HEK293 (cell line): ENCODE data around the gene OR2S2.

Experiments used
- CTCF ChIA-PET: fragments of 350-600 bp; formaldehyde crosslinking; extraction: SDS; loops from one replicate; lab custom pipeline; 2021; ENCODE audit warnings: antibody characterized with exemption; lab: Yijun Ruan, JAX
- POLR2A ChIA-PET: fragments of 300-600 bp; formaldehyde crosslinking; extraction: SDS; loops from one replicate; lab custom pipeline; 2020; ENCODE audit warnings: antibody characterized with exemption, inconsistent platforms; lab: Yijun Ruan, JAX
- H3K27ac ChIP-seq: fragments of 200-500 bp; sonication (Bioruptor generic); 2 replicates; pipeline ENCODE4 v1.5.1; 2014; ENCODE audit warnings: low read depth, low read length, control low read depth, inconsistent platforms; ENCODE audit errors: extremely low read depth
- H3K36me3 ChIP-seq, 2 experiments: fragments of 200-500 bp in 1 of 2; sonication (Bioruptor generic) in 1 of 2; 1 replicate in 1 of 2; 2 replicates in 1 of 2; pipeline ENCODE4 v1.5.1; 2014 to 2017; ENCODE audit warnings: inconsistent platforms in 2 of 2, low read length in 2 of 2; ENCODE audit not compliant: control insufficient read depth in 2 of 2, insufficient read depth in 1 of 2
- H3K4me1 ChIP-seq: fragments of 200-500 bp; sonication (Bioruptor generic); 2 replicates; pipeline ENCODE4 v1.5.1; 2014; ENCODE audit warnings: mild to moderate bottlenecking, low read length, inconsistent platforms; ENCODE audit not compliant: control insufficient read depth, insufficient read depth
- H3K4me3 ChIP-seq: 2 replicates; pipeline ENCODE4 v1.5.1; 2011; ENCODE audit warnings: low read depth, mild to moderate bottlenecking, control low read depth, low read length, moderate library complexity
- H3K9me3 ChIP-seq: fragments of 200-500 bp; sonication (Bioruptor generic); 2 replicates; pipeline ENCODE4 v1.5.1; 2014; ENCODE audit warnings: low read depth, low read length, inconsistent platforms; ENCODE audit not compliant: control insufficient read depth, insufficient read depth
- EGR2 ChIP-seq: fragments of 450-650 bp; formaldehyde crosslinking; IDR thresholded peaks from 2 replicates; pipeline ENCODE4 v1.5.1; 2016; ENCODE audit warnings: low read depth, missing biosample characterization, missing genetic modification characterization
- FEZF1 ChIP-seq: fragments of 450-650 bp; formaldehyde crosslinking; IDR thresholded peaks from 2 replicates; pipeline ENCODE4 v1.5.1; 2016; ENCODE audit warnings: missing biosample characterization, missing genetic modification characterization
- HOXC10 ChIP-seq: sonication (generic); formaldehyde crosslinking; IDR thresholded peaks from 2 replicates; pipeline ENCODE4 v1.8.1; 2023; ENCODE audit warnings: mild to moderate bottlenecking, missing genetic modification reagents
- KLF1 ChIP-seq: fragments of 450-650 bp; formaldehyde crosslinking; IDR thresholded peaks from 2 replicates; pipeline ENCODE4 v1.5.1; 2016; ENCODE audit warnings: missing biosample characterization, missing genetic modification characterization
- MZF1 ChIP-seq: fragments of 450-650 bp; formaldehyde crosslinking; IDR thresholded peaks from 2 replicates; pipeline ENCODE4 v1.5.1; 2017; ENCODE audit warnings: missing biosample characterization, missing genetic modification characterization, borderline replicate concordance
- PATZ1 ChIP-seq: fragments of 450-650 bp; formaldehyde crosslinking; IDR thresholded peaks from 2 replicates; pipeline ENCODE4 v1.5.1; 2016; ENCODE audit warnings: missing biosample characterization, missing genetic modification characterization
- REPIN1 ChIP-seq: fragments of 450-650 bp; formaldehyde crosslinking; IDR thresholded peaks from 2 replicates; pipeline ENCODE4 v1.5.1; 2017; ENCODE audit warnings: missing biosample characterization, missing genetic modification characterization, low read depth
- SP2 ChIP-seq: fragments of 450-650 bp; formaldehyde crosslinking; IDR thresholded peaks from 2 replicates; pipeline ENCODE4 v1.5.1; 2016; ENCODE audit warnings: missing biosample characterization, missing genetic modification characterization
- WT1 ChIP-seq: fragments of 450-650 bp; formaldehyde crosslinking; IDR thresholded peaks from 2 replicates; pipeline ENCODE4 v1.5.1; 2016; ENCODE audit warnings: missing biosample characterization, missing genetic modification characterization
- ZBTB17 ChIP-seq: fragments of 450-650 bp; formaldehyde crosslinking; IDR thresholded peaks from 2 replicates; pipeline ENCODE4 v1.5.1; 2016; ENCODE audit warnings: missing biosample characterization, missing genetic modification characterization
- ZBTB26 ChIP-seq: fragments of 450-650 bp; formaldehyde crosslinking; optimal IDR thresholded peaks from 2 replicates; pipeline ENCODE3; 2016; ENCODE audit warnings: missing biosample characterization, mild to moderate bottlenecking, missing genetic modification characterization
- ZBTB44 ChIP-seq: fragments of 450-650 bp; IDR thresholded peaks from 2 replicates; pipeline ENCODE4 v1.5.1; 2018; ENCODE audit warnings: missing biosample characterization, mild to moderate bottlenecking, missing genetic modification characterization
- ZBTB48 ChIP-seq: fragments of 450-650 bp; formaldehyde crosslinking; IDR thresholded peaks from 2 replicates; pipeline ENCODE4 v1.5.1; 2016; ENCODE audit warnings: missing biosample characterization, missing genetic modification characterization
- ZFHX2 ChIP-seq: fragments of 450-650 bp; formaldehyde crosslinking; conservative IDR thresholded peaks from 2 replicates; pipeline ENCODE4 v1.5.1; 2016; ENCODE audit warnings: missing biosample characterization, missing genetic modification characterization
- ZNF133 ChIP-seq: fragments of 450-650 bp; formaldehyde crosslinking; IDR thresholded peaks from 2 replicates; pipeline ENCODE4 v1.5.1; 2016; ENCODE audit warnings: missing biosample characterization, missing genetic modification characterization
- ZNF140 ChIP-seq: fragments of 450-650 bp; formaldehyde crosslinking; IDR thresholded peaks from 2 replicates; pipeline ENCODE4 v1.5.1; 2016; ENCODE audit warnings: missing biosample characterization, missing genetic modification characterization
- ZNF174 ChIP-seq: fragments of 450-650 bp; formaldehyde crosslinking; IDR thresholded peaks from 2 replicates; pipeline ENCODE4 v1.5.0; 2017; ENCODE audit warnings: missing biosample characterization, mild to moderate bottlenecking, missing genetic modification characterization
- ZNF416 ChIP-seq: fragments of 450-650 bp; formaldehyde crosslinking; IDR thresholded peaks from 2 replicates; pipeline ENCODE4 v1.5.1; 2016; ENCODE audit warnings: missing biosample characterization, missing genetic modification characterization
- ZNF423 ChIP-seq: fragments of 450-650 bp; formaldehyde crosslinking; IDR thresholded peaks from 2 replicates; pipeline ENCODE4 v1.5.1; 2016; ENCODE audit warnings: missing biosample characterization, missing genetic modification characterization
- ZNF488 ChIP-seq: fragments of 450-650 bp; formaldehyde crosslinking; IDR thresholded peaks from 2 replicates; pipeline ENCODE4 v1.5.1; 2016; ENCODE audit warnings: missing biosample characterization, missing genetic modification characterization
- ZNF692 ChIP-seq: fragments of 450-650 bp; formaldehyde crosslinking; IDR thresholded peaks from 2 replicates; pipeline ENCODE4 v1.5.1; 2016; ENCODE audit warnings: missing biosample characterization, missing genetic modification characterization
- ZNF785 ChIP-seq: fragments of 450-650 bp; formaldehyde crosslinking; IDR thresholded peaks from 2 replicates; pipeline ENCODE4 v1.5.1; 2016; ENCODE audit warnings: missing biosample characterization, missing genetic modification characterization
- ZNF791 ChIP-seq: fragments of 450-650 bp; formaldehyde crosslinking; IDR thresholded peaks from 2 replicates; pipeline ENCODE4 v1.5.1; 2016; ENCODE audit warnings: missing biosample characterization, missing genetic modification characterization
- ZNF843 ChIP-seq: fragments of 450-650 bp; formaldehyde crosslinking; IDR thresholded peaks from 2 replicates; pipeline ENCODE4 v1.5.1; 2016; ENCODE audit warnings: missing biosample characterization, missing genetic modification characterization
- TF ChIP-seq, protein P1 (sequence below): fragments of 450-650 bp; formaldehyde crosslinking; IDR thresholded peaks from 2 replicates; pipeline ENCODE4 v1.5.1; 2017; ENCODE audit warnings: missing biosample characterization, missing genetic modification characterization

The OR2S2 gene

DNA sequence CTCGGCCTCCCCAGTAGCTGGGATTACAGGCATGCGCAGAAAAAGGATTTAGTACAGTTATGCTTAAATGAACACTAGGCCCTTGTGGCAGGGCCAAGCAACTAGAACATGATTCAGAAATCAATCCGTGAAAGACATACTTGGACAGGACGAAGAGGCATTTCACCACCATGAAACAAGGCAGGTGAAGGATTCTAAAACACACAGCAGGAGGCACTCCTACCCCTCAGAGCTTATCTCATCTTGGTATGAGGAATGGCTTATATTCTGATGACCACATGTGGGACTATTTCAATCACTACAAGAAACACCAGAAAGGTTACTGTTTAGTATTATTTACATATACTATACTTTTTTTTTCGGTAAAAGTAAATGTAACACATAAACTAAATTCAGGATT lies 15.7 kb downstream of the OR2S2 start:
- ChIA-PET POLR2A (interaction anchor here (1.1 kb wide), 1 partner anchor 37 kb away, joined by 4 read pairs; no protein-coding TSS in a partner anchor), CTCF (interaction anchor here (0.8 to 1.7 kb wide), 3 partner anchors 81 to 368 kb away, joined by 3 to 4 read pairs (median 3); no protein-coding TSS in a partner anchor)
- Histone ChIP-seq H3K9me3 (no peaks in the 10 kb centered on the region), H3K27ac (no peak overlapping the region), H3K4me1 (no peaks in the 10 kb centered on the region), H3K4me3 (no peak overlapping the region), H3K36me3 (no peaks in the 10 kb centered on the region)
- TF ChIP-seq ZBTB48 (tag by site-specific recombination) = no peak
- no peak for TF ChIP-seq ZNF423
- TF ChIP-seq ZBTB17 (tag by site-specific recombination) = no peak
- TF ChIP-seq KLF1 (tag by site-specific recombination) = no peak
- TF ChIP-seq ZFHX2 (tag by site-specific recombination) = no peak
- TF ChIP-seq ZNF416 (tag by site-specific recombination) = no peak
- no peak for TF ChIP-seq ZNF140 (tag by site-specific recombination)
- no peak for TF ChIP-seq PATZ1 (tag by site-specific recombination)

DNA sequence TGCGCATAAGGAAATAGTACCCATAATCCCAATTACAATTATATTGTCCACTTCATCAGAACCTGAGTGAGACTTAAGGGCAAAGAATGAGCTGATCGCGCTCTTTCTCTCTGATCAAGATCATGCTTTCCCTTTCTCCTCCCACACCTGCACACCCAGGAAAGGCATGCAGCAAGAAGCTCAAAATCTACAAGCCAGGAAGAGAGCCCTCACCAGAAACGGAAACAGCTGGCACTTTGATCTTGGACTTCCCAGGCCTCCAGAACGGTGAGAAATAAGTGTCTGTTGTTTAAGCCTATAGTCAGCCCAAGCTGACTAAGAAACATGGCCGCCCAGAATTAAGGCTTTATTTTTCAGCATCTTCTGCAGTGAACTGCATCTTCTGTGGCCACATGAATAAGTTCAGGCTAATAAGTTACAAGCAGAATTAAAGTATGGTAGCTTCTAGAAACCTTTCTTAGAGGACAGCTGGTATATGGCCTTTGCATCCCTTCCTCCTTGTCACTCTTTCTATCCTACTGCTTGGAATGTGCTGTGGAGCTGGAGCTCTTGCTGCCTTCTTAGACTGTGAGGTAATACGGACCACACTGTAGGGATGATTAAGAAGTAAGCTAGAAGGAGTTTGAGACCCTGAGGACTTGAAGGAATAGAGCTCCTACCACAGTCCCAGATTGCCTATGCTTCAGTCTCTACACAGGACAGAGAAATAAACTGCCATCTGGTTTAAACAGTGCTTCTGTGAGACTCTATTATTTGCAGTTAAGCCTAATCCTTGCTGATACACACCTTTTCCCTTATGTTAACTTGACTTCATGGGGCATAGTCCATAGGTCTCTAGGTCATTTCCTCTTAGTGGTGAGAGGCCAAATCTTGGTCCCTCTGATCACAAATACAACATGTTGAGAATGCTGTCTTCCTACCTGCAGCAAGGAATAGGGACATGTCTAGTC lies 17.2 kb downstream of the OR2S2 start:
- ChIA-PET POLR2A (no interaction called here), CTCF (interaction anchor here (0.6 to 1.9 kb wide), 8 partner anchors 9 to 151 kb away, joined by 3 to 10 read pairs (median 4); partner anchors contain the start of gene HRCT1)
- TF ChIP-seq FEZF1 (tag by site-specific recombination) (no peak), SP2 (no peak), ZNF785 (tag by site-specific recombination) (no peak), EGR2 (tag by site-specific recombination) (no peak), ZBTB26 (no peak), ZNF791 (tag by site-specific recombination) (no peak), WT1 (no peak), ZNF843 (tag by site-specific recombination) (no peak), ZNF488 (tag by site-specific recombination) (no peak), MZF1 (tag by site-specific recombination) (no peak), ZNF133 (tag by site-specific recombination) (no peak), ZBTB44 (tag by site-specific recombination) (no peak), ZNF174 (tag by site-specific recombination) (no peak), ZNF692 (tag by site-specific recombination) (no peak), HOXC10 (CRISPR knock-in tag) (no peak), REPIN1 (tag by site-specific recombination) (no peak)
- TF ChIP-seq, protein P1, sequence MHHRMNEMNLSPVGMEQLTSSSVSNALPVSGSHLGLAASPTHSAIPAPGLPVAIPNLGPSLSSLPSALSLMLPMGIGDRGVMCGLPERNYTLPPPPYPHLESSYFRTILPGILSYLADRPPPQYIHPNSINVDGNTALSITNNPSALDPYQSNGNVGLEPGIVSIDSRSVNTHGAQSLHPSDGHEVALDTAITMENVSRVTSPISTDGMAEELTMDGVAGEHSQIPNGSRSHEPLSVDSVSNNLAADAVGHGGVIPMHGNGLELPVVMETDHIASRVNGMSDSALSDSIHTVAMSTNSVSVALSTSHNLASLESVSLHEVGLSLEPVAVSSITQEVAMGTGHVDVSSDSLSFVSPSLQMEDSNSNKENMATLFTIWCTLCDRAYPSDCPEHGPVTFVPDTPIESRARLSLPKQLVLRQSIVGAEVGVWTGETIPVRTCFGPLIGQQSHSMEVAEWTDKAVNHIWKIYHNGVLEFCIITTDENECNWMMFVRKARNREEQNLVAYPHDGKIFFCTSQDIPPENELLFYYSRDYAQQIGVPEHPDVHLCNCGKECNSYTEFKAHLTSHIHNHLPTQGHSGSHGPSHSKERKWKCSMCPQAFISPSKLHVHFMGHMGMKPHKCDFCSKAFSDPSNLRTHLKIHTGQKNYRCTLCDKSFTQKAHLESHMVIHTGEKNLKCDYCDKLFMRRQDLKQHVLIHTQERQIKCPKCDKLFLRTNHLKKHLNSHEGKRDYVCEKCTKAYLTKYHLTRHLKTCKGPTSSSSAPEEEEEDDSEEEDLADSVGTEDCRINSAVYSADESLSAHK = no peak

More for the DNA sequence above, 17.2 kb downstream of the OR2S2 start:
- Histone ChIP-seq H3K36me3 (no peaks in the 10 kb centered on the region), H3K4me3 (no peak overlapping the region), H3K9me3 (no peaks in the 10 kb centered on the region), H3K27ac (no peak overlapping the region), H3K4me1 (no peaks in the 10 kb centered on the region)
